ENCODE results near the gene ZNF768. TPM values are rescaled to one million over a fixed set of nuclear protein-coding genes. Genes with fewer than 3 reads are reported as not detected.

ZNF768 gene
- total RNA-seq, 1 donor from 2014 or later: 37.1 TPM

DNA sequence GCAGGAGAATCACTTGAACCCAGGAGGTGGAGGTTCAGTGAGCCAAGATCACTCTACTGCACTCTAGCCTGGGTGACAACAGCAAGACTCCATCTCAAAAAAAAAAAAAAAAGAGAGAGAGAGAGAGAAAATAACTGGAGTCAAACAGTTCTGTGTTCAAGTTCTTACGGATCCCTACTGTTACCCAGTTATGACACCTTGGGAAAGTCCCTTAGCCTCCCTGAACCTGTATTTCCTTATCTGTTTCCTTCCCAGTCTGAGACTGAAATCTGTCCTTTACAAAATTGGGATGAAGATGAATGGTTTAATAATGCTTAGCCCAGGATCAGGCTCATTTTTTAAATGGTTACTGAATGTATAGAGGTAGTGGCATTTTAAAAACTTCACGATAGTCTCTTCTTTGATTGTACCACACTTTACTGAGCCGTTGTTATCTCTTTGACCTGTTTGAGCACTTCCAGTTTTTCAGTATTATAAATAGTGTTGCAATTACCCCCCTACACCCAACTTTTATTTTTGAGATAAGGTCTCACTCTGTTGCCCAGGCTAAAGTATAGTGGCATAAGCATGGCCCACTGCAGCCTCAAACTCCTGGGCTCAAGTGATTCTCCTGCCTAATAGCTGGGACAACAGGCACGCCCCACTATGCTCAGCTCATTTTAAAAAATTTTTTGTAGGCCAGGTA, 17.1 kb downstream of the ZNF768 start:
- no peak overlapping the region for H3K27ac Mint-ChIP-seq (ENCODE audit: unreplicated experiment)
- H3K4me1 Mint-ChIP-seq (ENCODE audit: unreplicated experiment): no peaks in the 10 kb centered on the region
- H3K36me3 Mint-ChIP-seq (ENCODE audit: unreplicated experiment): no peaks in the 10 kb centered on the region
- TF ChIP-seq, protein P1, sequence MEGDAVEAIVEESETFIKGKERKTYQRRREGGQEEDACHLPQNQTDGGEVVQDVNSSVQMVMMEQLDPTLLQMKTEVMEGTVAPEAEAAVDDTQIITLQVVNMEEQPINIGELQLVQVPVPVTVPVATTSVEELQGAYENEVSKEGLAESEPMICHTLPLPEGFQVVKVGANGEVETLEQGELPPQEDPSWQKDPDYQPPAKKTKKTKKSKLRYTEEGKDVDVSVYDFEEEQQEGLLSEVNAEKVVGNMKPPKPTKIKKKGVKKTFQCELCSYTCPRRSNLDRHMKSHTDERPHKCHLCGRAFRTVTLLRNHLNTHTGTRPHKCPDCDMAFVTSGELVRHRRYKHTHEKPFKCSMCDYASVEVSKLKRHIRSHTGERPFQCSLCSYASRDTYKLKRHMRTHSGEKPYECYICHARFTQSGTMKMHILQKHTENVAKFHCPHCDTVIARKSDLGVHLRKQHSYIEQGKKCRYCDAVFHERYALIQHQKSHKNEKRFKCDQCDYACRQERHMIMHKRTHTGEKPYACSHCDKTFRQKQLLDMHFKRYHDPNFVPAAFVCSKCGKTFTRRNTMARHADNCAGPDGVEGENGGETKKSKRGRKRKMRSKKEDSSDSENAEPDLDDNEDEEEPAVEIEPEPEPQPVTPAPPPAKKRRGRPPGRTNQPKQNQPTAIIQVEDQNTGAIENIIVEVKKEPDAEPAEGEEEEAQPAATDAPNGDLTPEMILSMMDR (IDR thresholded peaks at IDR 0.05): no peak
- DNase-seq (ENCODE audit: extremely low spot score, unreplicated experiment): no peak
- H3K9me3 Mint-ChIP-seq (ENCODE audit: unreplicated experiment): no peaks in the 10 kb centered on the region
- H3K27me3 Mint-ChIP-seq (ENCODE audit: unreplicated experiment): peaks cover 10% of the 10 kb centered on the region
- H3K4me3 Mint-ChIP-seq (ENCODE audit: unreplicated experiment): no peak overlapping the region

DNA sequence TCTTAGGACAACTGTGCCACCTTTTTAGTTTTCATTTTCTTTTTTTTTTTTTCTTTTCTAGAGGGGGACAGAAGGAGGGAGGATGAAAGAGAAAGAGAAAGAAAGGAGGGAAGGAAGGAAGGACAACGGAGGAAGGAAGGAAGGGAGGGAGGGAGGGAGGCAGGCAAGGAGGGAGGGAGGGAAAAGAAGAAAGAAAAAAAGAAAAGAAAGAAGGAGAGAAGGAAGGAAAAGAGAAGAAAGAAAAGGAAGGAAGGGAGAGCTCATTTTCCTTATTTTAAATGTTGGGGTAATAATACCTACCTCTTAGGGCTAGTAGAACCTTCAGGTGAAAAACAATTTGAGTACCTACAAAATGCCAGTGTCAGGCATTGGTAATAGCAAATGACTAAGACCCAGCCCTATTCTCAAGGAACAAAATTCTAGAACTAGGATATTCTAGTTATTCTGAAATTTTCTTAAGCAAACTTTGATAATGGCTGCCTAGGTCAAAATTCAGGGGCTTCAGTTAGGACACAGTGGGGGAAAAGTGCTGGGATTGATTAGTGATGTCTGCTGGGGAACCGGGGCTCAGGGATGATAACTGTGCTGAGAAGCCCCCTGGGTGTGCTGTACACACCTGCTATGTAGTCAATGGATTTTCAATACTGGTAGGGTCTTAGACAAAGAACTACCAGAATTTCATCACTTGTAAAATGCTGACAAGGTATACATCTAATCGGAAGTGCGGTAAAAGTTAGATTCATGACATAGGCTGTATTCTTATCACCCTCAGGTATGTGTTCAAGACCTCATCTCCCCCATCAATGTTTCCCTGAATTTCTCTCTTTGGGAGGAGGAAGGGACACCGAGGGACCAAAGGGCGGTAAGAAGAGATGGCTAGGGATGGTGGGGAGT, 22.7 kb downstream of the ZNF768 start:
- Mint-ChIP-seq H3K27ac (ENCODE audit: unreplicated experiment) (no peak overlapping the region), H3K4me3 (ENCODE audit: unreplicated experiment) (no peak overlapping the region), H3K9me3 (ENCODE audit: unreplicated experiment) (no peaks in the 10 kb centered on the region), H3K27me3 (ENCODE audit: unreplicated experiment) (peaks cover 15% of the 10 kb centered on the region), H3K4me1 (ENCODE audit: unreplicated experiment) (no peaks in the 10 kb centered on the region), H3K36me3 (ENCODE audit: unreplicated experiment) (no peaks in the 10 kb centered on the region)
- TF ChIP-seq, protein P1 (IDR thresholded peaks at IDR 0.05): no peak
- no peak for DNase-seq (ENCODE audit: extremely low spot score, unreplicated experiment)

DNA sequence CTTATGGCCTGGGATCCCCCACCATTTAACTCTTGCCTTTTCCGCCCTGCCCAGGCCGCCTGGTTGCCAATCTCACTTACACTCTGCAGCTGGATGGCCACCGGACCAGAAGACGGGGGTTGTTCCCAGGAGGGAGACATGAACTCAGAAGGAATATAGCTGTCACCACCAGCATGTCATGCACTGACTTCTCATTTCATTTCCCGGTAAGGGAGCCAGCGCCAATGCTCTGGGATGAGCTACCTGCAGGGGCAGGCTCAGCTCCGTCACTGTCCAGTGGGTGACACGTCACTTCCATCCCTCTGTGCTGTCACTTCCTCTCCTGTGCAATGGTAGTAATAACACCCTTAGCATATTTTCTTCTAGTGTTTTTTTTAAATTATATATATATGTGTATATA, 27.1 kb downstream of the ZNF768 start:
- Mint-ChIP-seq H3K4me1 (ENCODE audit: unreplicated experiment) (peaks cover under 1% of the 10 kb centered on the region), H3K9me3 (ENCODE audit: unreplicated experiment) (no peaks in the 10 kb centered on the region), H3K27me3 (ENCODE audit: unreplicated experiment) (peaks cover 10% of the 10 kb centered on the region), H3K27ac (ENCODE audit: unreplicated experiment) (no peak overlapping the region), H3K4me3 (ENCODE audit: unreplicated experiment) (no peak overlapping the region), H3K36me3 (ENCODE audit: unreplicated experiment) (no peaks in the 10 kb centered on the region)
- TF ChIP-seq, protein P1 (IDR thresholded peaks at IDR 0.05): no peak
- DNase-seq (ENCODE audit: extremely low spot score, unreplicated experiment): no peak

DNA sequence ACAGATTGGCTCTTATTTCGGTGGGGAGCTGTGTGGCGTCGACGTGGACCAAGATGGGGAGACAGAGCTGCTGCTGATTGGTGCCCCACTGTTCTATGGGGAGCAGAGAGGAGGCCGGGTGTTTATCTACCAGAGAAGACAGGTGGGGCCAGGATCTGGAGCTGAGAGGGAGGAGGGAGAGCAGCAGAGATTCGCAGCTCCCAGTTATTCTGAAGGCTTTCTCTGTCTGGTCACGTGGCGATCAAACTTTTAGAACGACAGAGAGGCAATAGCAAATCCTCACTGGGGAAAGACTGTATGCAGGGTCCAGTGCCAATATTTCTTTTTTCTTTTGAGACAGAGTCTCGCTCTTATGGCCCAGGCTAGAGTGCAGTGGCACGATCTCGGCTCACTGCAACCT, 31.7 kb downstream of the ZNF768 start:
- H3K9me3 Mint-ChIP-seq (ENCODE audit: unreplicated experiment): no peaks in the 10 kb centered on the region
- no peaks in the 10 kb centered on the region for H3K36me3 Mint-ChIP-seq (ENCODE audit: unreplicated experiment)
- no peak overlapping the region for H3K27ac Mint-ChIP-seq (ENCODE audit: unreplicated experiment)

More for the DNA sequence above, 31.7 kb downstream of the ZNF768 start:
- TF ChIP-seq, protein P1 (IDR thresholded peaks at IDR 0.05): no peak
- H3K4me3 Mint-ChIP-seq (ENCODE audit: unreplicated experiment): no peak overlapping the region
- no peaks in the 10 kb centered on the region for H3K27me3 Mint-ChIP-seq (ENCODE audit: unreplicated experiment)
- H3K4me1 Mint-ChIP-seq (ENCODE audit: unreplicated experiment): peaks cover 13% of the 10 kb centered on the region
- no peak for DNase-seq (ENCODE audit: extremely low spot score, unreplicated experiment)
